A673 (cell line): ENCODE measurements around the gene DNAH3. TPM values are rescaled to one million over a fixed set of nuclear protein-coding genes. Genes with fewer than 3 reads are reported as not detected.

ENCODE experiments used
- Bru-seq: library from RNA; stranded (reverse); fragments of 400-500 nt; gene quantifications from one replicate; lab custom pipeline; 2021; lab: Mats Ljungman, UMichigan
- BruChase-seq, 2 experiments: library from RNA; stranded (reverse); fragments of 400-500 nt; gene quantifications; one replicate each; lab custom pipeline; 2021; lab: Mats Ljungman, UMichigan
- BruUV-seq: library from RNA; stranded (reverse); fragments of 400-500 nt; replicated peaks from 2 replicates; lab custom pipeline; 2021; lab: Mats Ljungman, UMichigan
- CTCF ChIA-PET: fragments of 300-600 bp; sonication (Branson Sonifier 250); formaldehyde crosslinking; loops from one replicate; lab custom pipeline; 2022; ENCODE audit warnings: antibody characterized with exemption; lab: Charles Lee
- POLR2A ChIA-PET: fragments of 300-600 bp; sonication (Branson Sonifier 250); formaldehyde crosslinking; loops from one replicate; lab custom pipeline; 2022; ENCODE audit warnings: antibody characterized with exemption; ENCODE audit not compliant: low non-redundant PET; lab: Charles Lee
- DNase-seq: peaks from one replicate; pipeline ENCODE4 v3.0.0-alpha.2; 2015; ENCODE audit warnings: low spot score
- H3K27ac ChIP-seq: fragments of 200-600 bp; sonication (generic); 2 replicates; pipeline ENCODE4 v1.5.1; 2016; ENCODE audit warnings: mixed run types, low read depth, mild to moderate bottlenecking, mixed read lengths, antibody characterized with exemption, low read length; ENCODE audit not compliant: poor library complexity, severe bottlenecking
- H3K27me3 ChIP-seq: fragments of 200-600 bp; sonication (generic); replicated peaks from 2 replicates; pipeline ENCODE4 v1.6.1; 2017; ENCODE audit warnings: mixed run types, low read depth, mild to moderate bottlenecking, mixed read lengths, antibody characterized with exemption, low read length; ENCODE audit not compliant: insufficient read depth, poor library complexity
- H3K36me3 ChIP-seq: fragments of 200-600 bp; sonication (generic); 2 replicates; pipeline ENCODE4 v1.6.1; 2016; ENCODE audit warnings: mixed run types, mild to moderate bottlenecking, mixed read lengths, antibody characterized with exemption, low read length; ENCODE audit not compliant: insufficient read depth, poor library complexity, severe bottlenecking
- H3K4me1 ChIP-seq: fragments of 200-600 bp; sonication (generic); 2 replicates; pipeline ENCODE4 v1.6.1; 2017; ENCODE audit warnings: mixed run types, mild to moderate bottlenecking, mixed read lengths, antibody characterized with exemption, low read length; ENCODE audit not compliant: insufficient read depth, poor library complexity, severe bottlenecking
- H3K4me3 ChIP-seq: fragments of 200-600 bp; sonication (generic); 2 replicates; pipeline ENCODE4 v1.5.1; 2016; ENCODE audit warnings: low read depth, mixed run types, mild to moderate bottlenecking, mixed read lengths, low read length; ENCODE audit not compliant: poor library complexity, severe bottlenecking
- H3K9me3 ChIP-seq: fragments of 200-600 bp; sonication (generic); 2 replicates; pipeline ENCODE4 v1.6.1; 2016; ENCODE audit warnings: mixed run types, low read depth, mild to moderate bottlenecking, mixed read lengths, antibody characterized with exemption, low read length; ENCODE audit not compliant: poor library complexity, severe bottlenecking
- EZH2 ChIP-seq: fragments of 200-600 bp; sonication (generic); IDR thresholded peaks from 2 replicates; pipeline ENCODE4 v1.6.1; 2017; ENCODE audit warnings: borderline replicate concordance, low read depth, mild to moderate bottlenecking, mixed read lengths, antibody characterized with exemption, low read length; ENCODE audit not compliant: poor library complexity, severe bottlenecking
- intact Hi-C: fragments of 100-400 bp; cut with micrococcal nuclease; formaldehyde crosslinking; loops from one replicate; pipeline ENCODE4 v1.10.0; 2022; ENCODE audit not compliant: unreplicated experiment
- long read RNA-seq: library from polyadenylated mRNA; stranded (forward); transcript quantifications from one replicate; pipeline ENCODE4 v2.0.0, GENCODE V29; 2022
- total RNA-seq: library from RNA; stranded (reverse); gene quantifications from 2 replicates; pipeline ENCODE4 v1.2.3, GENCODE V29; 2021
- TF ChIP-seq, protein P1 (sequence below): fragments of 300-800, 200-600 bp; sonication (generic); conservative IDR thresholded peaks from 2 replicates; pipeline ENCODE4 v1.5.1; 2017; ENCODE audit warnings: low read depth, mild to moderate bottlenecking, antibody characterized with exemption, low read length, moderate library complexity, mixed read lengths

Gene DNAH3, protein sequence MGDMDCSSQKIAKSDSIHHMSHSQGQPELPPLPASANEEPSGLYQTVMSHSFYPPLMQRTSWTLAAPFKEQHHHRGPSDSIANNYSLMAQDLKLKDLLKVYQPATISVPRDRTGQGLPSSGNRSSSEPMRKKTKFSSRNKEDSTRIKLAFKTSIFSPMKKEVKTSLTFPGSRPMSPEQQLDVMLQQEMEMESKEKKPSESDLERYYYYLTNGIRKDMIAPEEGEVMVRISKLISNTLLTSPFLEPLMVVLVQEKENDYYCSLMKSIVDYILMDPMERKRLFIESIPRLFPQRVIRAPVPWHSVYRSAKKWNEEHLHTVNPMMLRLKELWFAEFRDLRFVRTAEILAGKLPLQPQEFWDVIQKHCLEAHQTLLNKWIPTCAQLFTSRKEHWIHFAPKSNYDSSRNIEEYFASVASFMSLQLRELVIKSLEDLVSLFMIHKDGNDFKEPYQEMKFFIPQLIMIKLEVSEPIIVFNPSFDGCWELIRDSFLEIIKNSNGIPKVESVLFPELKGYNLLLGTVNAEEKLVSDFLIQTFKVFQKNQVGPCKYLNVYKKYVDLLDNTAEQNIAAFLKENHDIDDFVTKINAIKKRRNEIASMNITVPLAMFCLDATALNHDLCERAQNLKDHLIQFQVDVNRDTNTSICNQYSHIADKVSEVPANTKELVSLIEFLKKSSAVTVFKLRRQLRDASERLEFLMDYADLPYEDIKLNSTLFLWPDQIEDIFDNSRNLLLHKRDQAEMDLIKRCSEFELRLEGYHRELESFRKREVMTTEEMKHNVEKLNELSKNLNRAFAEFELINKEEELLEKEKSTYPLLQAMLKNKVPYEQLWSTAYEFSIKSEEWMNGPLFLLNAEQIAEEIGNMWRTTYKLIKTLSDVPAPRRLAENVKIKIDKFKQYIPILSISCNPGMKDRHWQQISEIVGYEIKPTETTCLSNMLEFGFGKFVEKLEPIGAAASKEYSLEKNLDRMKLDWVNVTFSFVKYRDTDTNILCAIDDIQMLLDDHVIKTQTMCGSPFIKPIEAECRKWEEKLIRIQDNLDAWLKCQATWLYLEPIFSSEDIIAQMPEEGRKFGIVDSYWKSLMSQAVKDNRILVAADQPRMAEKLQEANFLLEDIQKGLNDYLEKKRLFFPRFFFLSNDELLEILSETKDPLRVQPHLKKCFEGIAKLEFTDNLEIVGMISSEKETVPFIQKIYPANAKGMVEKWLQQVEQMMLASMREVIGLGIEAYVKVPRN (N-terminal part only)
- 0.02 TPM in 1 of 2 replicates, not detected in the other for total RNA-seq
- Bru-seq, nascent RNA = percentile 0 among the genes with signal in this experiment
- percentile 1 among the genes with signal in this experiment for BruChase-seq, experiment 1, labeled RNA remaining after a 2-hour chase
- BruChase-seq, experiment 2, labeled RNA remaining after a 6-hour chase = percentile 1 among the genes with signal in this experiment
- long read RNA-seq = 0 reads

DNA sequence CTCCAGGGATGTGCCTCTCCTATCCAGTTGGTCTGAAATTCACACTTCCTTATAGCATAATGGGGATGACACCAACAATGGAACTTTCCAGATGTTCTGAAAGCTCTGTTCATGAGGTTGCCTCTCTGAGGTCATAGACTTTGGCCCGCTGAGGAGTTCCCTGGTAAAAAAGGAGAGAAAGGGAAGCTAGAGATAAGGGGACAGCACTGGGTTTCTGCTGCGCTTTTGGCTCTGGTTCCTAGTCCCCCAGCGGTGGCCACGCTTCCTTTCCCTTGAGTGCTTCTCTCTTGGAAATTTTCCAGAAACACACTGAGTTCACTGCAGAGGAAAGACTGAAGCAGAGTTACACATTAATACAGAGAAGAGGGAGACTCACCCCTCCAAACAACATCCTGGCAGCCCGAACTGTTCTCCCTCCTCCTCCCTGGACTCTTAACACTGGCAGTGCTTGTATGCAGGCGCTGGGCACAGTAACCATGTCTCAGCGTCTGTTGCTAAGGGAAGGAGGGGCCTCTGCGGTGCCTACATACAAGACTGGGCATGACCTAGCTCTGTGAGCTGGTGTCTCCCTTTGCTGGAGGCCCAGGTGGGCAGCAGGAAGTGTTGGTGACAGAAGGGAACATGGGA, at the start of gene DNAH3:
DNAH3 (minus strand) TSS at position 472 of the 627 bp plus-strand sequence. CDS start 527 bp downstream, outside the sequence.
- Histone ChIP-seq H3K36me3 (no peaks in the 10 kb centered on the region), H3K27ac (no peak within 1 kb of the TSS), H3K4me1 (no peaks in the 10 kb centered on the region), H3K4me3 (no peak within 1 kb of the TSS), H3K9me3 (no peaks in the 10 kb centered on the region), H3K27me3 (no peaks in the 10 kb centered on the region)
- intact Hi-C loops = no loop called here
- no TSS peak for BruUV-seq
- ChIA-PET POLR2A (no interaction called here), CTCF (no interaction called here)
- TF ChIP-seq, protein P1, sequence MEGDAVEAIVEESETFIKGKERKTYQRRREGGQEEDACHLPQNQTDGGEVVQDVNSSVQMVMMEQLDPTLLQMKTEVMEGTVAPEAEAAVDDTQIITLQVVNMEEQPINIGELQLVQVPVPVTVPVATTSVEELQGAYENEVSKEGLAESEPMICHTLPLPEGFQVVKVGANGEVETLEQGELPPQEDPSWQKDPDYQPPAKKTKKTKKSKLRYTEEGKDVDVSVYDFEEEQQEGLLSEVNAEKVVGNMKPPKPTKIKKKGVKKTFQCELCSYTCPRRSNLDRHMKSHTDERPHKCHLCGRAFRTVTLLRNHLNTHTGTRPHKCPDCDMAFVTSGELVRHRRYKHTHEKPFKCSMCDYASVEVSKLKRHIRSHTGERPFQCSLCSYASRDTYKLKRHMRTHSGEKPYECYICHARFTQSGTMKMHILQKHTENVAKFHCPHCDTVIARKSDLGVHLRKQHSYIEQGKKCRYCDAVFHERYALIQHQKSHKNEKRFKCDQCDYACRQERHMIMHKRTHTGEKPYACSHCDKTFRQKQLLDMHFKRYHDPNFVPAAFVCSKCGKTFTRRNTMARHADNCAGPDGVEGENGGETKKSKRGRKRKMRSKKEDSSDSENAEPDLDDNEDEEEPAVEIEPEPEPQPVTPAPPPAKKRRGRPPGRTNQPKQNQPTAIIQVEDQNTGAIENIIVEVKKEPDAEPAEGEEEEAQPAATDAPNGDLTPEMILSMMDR = no peak
- TF ChIP-seq EZH2 = no peak
- DNase-seq = peak; percentile 69

DNA sequence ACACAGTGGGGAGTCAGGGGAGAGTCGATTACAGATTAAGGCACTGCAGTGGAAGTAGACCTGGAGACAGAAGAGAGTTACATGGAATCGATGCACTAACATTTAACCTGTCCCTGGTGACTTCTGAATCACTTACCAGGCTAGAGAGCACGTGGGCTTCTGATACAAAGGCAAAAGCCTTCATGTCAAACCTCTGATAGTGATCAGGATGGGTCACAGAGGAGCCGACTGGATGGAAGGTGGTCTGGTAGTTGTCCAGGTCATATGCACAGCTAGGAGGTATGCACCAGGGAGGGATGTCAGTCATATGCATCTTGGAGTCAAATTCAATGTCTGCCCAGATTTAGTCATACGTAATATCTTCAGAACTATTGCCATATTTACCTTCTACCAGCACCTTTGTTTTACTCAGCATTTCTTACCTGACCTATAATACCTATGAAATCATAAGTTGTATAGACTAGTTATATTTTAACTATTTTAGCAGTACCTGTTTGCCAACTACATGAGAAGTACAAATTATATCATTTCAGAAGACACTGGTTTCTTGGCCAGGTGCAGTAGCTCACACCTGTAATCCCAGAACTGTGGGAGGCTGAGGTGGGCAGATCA, 49.1 kb upstream of the DNAH3 start:
- TF ChIP-seq EZH2 = no peak
- TF ChIP-seq, protein P1 = no peak
- no peaks in the 10 kb centered on the region for H3K4me1 ChIP-seq
- H3K27me3 ChIP-seq = peaks cover 47% of the 10 kb centered on the region
- ChIA-PET POLR2A (interaction anchor here (0.7 kb wide), 1 partner anchor 78 kb away, joined by 10 read pairs; the partner anchor contains the start of gene CRYM), CTCF (no interaction called here)
- no peak for DNase-seq
- no peak overlapping the region for H3K4me3 ChIP-seq
- no peak overlapping the region for H3K27ac ChIP-seq
- intact Hi-C loops = no loop called here
- H3K36me3 ChIP-seq = no peaks in the 10 kb centered on the region
- no TSS peak for BruUV-seq
- H3K9me3 ChIP-seq = no peaks in the 10 kb centered on the region
